ENCODE measurements around the gene UBL5.

DNA sequence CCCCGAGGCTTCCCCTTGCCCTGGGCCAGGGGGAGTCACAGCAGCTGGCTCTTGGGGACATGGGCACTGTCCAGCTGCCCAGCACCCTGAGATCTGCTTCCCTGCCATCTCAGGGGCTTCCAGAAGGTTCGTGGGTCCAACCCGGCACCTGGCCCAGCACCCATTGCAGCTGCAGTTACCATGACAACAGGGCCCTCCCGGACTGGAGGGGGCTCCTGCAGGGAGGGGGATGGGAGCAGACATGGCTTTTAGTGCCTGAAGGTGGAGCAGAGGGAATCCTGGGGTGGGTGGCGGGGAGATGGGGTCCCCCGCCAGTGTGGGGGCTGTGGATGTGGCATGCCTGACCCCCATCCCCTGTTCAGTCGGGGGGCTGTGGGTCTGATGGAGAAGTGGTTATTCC is 22.1 kb downstream of the UBL5 start:
- TF ChIP-seq MXI1 (IDR thresholded peaks at IDR 0.05; ENCODE audit: low read depth, low read length) = no peak
- TF ChIP-seq, protein P1, sequence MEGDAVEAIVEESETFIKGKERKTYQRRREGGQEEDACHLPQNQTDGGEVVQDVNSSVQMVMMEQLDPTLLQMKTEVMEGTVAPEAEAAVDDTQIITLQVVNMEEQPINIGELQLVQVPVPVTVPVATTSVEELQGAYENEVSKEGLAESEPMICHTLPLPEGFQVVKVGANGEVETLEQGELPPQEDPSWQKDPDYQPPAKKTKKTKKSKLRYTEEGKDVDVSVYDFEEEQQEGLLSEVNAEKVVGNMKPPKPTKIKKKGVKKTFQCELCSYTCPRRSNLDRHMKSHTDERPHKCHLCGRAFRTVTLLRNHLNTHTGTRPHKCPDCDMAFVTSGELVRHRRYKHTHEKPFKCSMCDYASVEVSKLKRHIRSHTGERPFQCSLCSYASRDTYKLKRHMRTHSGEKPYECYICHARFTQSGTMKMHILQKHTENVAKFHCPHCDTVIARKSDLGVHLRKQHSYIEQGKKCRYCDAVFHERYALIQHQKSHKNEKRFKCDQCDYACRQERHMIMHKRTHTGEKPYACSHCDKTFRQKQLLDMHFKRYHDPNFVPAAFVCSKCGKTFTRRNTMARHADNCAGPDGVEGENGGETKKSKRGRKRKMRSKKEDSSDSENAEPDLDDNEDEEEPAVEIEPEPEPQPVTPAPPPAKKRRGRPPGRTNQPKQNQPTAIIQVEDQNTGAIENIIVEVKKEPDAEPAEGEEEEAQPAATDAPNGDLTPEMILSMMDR (IDR thresholded peaks at IDR 0.05) = no peak
